GM18868 (cell line): ENCODE data around the gene OR5B17.
"Not testable (repeated sequence)": the region's sequence is repeated elsewhere in the genome, so short reads cannot be mapped to it uniquely, and the experiment has no call there.

Experiments used
- ATAC-seq: cut with Tn5 transposase; IDR thresholded peaks from one replicate; pipeline ENCODE4 v1.9.1; 2021; ENCODE audit warnings: mild to moderate bottlenecking, moderate library complexity; ENCODE audit not compliant: unreplicated experiment

OR5B17 gene

DNA sequence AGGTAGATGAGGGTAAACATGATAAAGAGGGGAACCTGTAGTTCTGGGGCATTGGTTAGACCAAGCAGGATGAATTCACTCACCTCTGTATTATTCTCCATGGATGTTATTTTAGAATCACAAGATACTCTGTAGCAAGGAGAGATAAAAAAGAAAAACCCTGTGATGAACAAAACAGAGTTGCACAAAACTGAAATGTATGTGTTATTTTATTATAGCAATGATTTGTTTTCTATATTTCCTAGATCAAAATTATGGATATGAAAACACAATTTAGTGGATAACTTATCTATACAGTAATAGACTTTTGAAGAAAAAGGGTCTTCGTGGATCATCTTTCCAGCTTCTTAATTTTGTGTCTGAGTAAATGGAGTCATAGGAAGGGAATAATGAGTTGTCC, at the start of gene OR5B17:
Gene OR5B17 (minus strand): TSS at position 101 of the 400 bp plus-strand sequence. CDS start 0 bp downstream, at position 101.
- ATAC-seq = no peak

DNA sequence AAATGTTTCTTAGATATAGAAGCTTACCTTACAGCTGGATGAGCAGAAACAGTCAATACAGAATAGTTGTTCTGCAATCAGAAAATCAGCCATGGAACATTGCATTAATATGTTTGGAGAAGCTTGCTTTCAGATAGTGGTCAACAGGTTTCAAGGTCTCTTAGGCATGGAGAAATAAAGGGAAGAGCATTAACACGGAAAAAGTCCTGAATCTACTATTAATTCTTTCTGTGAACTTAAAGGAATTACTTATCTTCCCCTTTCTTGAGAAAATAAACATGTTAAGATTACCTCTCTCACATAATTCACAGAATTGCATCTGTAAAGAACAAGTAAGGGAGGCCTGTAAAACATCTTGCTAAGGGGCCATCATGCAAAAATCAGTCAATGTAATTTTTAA, 47.9 kb upstream of the OR5B17 start, which contains the start of gene OR5B3:
Gene OR5B3 (minus strand): TSS at position 101 of the 400 bp plus-strand sequence. CDS start 3,465 bp downstream, outside the sequence.
- no peak for ATAC-seq

DNA sequence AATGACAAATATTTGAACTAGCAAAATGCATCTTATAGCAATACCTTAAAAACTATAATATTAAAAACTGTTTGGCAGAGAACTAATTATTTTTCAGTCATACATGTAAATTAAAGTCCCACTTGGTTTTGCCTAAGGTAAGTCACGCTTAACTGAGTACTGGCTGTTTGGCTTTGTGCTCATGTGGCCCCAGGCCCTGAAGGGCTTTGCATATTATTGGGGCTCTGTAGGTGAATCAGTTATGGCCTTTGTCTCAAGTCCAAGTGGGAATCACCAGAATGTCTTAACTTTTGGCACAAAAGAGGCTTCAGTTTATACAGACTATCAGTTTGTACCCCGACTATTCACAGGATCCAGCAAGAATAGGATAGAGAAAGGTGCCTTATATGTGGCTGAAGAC, 40.8 kb upstream of the OR5B17 start:
- ATAC-seq = not testable (repeated sequence)

DNA sequence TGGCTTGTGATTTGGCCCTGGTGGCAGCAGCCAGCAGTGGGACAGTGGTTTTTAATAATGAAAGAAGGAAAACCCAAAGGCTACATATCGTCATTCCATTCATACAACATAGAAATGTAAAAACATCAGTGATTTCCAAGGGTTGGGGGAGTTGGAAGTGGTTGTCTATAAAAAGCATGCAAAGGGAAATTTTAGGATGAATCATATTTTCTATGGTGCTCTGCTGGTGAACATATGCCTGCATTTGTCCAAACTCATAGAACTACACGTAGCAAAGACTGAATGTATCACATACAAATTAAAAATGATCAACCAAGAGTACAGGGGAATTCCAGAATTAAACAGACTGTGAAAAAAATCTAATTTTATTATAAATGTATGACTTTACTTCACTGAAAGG, 36.7 kb upstream of the OR5B17 start:
- ATAC-seq = no peak

DNA sequence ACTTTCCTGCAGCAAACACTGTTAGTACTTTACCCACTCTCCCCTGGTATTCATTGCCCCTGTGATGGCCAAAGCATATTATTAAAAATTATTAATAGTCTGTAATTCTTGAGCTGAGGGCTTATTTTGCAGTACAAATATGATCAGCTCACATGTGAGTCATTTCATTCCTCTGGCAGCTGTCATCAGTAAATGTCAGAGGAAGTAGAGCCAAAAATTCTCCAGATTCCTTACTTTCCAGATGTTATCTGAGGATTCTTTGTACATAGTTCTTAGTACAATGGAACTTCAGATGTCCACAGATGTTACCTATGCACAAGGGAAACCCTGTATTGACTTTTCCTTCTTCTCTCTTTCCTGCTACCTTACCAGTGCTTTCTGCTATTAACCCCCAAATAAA, 35.3 kb upstream of the OR5B17 start:
- no peak for ATAC-seq

DNA sequence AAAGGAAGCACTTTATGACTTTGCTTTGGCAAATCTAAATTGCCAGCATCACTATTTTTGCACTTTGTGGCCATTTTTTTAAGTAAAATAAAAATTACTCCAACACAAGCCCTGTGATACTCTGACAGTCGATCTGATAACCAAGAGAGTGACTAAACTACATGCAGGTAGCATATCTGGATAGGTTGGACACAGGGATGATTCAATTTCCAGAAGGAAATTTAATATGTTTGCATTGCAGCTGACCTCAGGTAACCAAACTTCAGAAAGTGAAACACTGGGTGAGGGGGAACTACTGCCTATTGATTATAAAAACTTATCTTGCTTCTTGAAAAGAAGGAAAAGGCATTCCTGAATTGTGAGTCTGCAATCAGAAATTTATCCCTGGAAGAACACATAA, 33.9 kb upstream of the OR5B17 start:
- ATAC-seq = no peak

- no peak for ATAC-seq
These were observed 33.0 kb upstream of the OR5B17 start for GRCh38 chr11:58391879-58392278.

DNA sequence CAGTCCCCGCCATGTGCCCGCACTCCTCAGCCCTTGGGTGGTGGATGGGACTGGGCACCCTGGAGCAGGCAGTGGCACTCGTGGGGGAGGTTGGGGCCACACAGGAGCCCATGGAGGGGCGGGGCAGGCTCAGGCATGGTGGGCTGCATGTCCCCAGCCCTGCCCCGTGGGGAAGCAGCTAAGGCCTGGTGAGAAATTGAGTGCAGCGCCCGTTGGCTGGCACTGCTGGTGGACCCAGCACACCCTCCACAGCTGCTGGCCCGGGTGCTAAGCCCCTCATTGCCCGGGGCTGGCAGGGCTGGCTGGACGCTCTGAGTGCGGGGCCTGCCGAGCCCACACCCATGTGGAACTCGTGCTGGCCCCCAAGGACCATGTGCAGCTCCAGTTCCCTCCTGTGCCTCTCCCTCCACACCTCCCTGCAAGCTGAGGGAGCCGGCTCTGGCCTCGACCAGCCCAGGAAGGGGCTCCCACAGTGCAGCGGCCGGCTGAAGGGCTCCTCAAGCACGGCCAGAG, 31.7 kb upstream of the OR5B17 start:
- ATAC-seq = no peak

GRCh38 chr11:58354727-58355126, 4.1 kb downstream of the OR5B17 start:
- ATAC-seq = no peak

DNA sequence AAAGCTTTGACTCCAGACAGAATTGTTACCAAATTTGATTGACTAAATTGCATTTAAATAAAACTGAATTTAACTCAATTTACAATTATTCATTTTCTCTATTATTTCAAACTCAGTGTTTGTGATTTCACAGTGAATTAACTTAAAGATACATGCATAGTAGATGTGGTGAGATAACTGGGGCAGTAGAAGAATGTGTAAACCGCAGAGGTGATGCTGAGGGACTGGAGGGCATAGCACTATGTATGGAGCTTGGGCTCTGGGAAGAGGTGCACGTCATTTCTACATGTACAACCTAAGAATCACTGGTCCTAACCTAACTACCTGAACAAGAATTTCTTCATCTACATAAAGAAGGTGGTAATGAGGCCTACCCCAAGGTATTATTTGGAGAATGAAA, 13.7 kb downstream of the OR5B17 start:
- no peak for ATAC-seq

DNA sequence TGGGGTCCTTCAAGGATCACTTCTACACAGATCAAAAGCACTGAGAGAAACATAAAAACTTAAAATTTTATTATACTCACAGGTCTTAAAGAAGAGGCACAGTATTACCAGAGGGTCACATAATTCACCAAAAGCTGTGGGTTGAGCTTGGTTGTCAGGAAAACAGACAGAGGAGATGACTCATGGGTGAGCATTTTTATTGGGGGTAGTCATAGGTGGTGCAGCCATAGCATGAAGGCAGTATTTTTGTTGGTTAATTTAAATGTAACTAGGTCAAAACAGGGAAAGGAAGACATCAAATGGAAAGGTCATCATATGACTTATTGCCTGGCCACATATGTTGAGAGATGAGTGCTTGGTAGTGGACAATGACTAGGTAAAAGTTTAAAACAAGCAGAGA, 24.2 kb downstream of the OR5B17 start:
- no peak for ATAC-seq

DNA sequence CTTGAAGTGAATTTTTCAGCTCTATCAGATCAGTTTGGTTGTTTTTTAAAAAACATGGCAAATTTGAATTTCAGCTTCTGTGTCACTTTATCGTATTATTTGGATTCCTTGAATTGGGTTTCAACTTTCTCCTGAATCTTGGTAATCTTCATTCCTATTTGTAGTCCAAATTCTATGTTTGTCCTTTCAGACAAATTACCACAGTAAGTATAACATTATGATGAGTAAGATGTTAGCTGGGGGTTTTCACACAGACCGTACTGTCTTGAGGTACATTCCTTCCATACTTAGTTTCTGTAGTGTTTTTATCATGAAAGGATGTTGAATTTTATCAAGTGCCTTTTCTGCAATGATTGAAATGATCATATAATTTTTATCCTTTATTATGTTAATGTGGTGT, 28.0 kb downstream of the OR5B17 start:
- no peak for ATAC-seq

GRCh38 chr11:58318532-58318931, 40.3 kb downstream of the OR5B17 start:
- no peak for ATAC-seq

GRCh38 chr11:58316142-58316541, 42.7 kb downstream of the OR5B17 start:
- ATAC-seq = no peak
